Activated naive CD4-positive, alpha-beta T cell treated with Interleukin-2 at 50 U/mL for 16 hours (primary cell): ENCODE results near the gene ATAD3B.
"Not testable (repeated sequence)": the region's sequence is repeated elsewhere in the genome, so short reads cannot be mapped to it uniquely, and the experiment has no call there.

Source experiments
- DNase-seq: peaks from one replicate; pipeline ENCODE4 v3.0.0-alpha.2; 2020

Gene ATAD3B

DNA sequence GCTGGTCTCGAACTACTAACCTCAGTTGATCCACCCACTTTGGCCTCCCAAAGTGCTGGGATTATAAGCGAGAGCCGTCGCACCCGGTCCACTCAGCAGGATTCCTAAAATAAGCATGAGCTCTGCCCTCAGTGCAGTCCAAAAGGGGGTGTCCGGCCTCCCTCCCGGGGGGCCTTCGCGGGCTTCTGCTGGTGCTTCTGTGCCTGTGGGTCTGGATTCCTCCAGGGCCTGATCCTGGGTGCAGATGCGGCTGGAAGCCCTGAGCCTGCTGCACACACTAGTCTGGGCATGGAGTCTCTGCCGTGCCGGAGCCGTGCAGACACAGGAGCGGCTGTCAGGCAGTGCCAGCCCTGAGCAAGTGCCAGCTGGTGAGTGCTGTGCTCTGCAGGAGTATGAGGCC, 45.4 kb downstream of the ATAD3B start:
- not testable (repeated sequence) for DNase-seq

DNA sequence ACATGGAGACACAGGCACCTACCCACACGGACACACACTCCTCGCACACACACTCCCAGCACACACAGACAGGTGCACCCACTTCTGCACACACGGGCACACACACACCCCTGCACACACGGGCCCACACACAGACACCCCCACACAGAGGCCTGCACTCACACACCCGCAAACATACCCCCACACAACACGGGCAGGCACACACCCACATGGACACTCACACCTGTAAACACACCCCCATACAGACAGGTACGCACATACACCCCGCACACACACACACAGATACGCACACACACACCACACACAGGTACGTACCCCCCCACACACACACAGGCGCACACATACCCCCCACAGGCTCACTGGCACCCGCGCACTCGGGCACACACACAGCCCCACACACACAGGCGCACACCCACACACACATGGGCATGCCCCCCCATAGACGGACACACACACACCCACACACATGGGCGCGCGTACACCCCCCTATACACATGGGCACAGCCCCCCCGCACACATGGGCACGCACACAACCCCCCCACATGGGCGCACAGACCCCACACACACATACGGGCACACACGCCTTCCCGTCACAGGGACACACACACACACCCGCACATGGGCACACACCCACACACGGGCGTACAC, 46.5 kb downstream of the ATAD3B start:
- DNase-seq: no peak

DNA sequence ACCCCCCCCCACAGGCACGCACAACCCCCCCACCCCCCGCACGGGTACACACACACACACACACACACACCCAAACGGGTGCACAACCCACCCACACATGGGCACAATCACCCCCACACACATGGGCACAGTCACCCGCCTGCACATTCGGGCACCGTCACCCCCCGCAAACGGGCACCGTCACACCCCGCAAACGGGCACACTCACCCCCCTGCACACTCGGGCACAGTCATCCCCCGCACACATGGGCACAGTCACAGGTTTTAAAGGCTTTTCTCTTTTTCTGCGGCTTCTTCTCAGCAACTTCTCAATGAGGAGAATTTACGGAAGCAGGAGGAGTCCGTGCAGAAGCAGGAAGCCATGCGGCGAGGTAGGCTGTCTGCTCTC, 47.0 kb downstream of the ATAD3B start:
- not testable (repeated sequence) for DNase-seq

DNA sequence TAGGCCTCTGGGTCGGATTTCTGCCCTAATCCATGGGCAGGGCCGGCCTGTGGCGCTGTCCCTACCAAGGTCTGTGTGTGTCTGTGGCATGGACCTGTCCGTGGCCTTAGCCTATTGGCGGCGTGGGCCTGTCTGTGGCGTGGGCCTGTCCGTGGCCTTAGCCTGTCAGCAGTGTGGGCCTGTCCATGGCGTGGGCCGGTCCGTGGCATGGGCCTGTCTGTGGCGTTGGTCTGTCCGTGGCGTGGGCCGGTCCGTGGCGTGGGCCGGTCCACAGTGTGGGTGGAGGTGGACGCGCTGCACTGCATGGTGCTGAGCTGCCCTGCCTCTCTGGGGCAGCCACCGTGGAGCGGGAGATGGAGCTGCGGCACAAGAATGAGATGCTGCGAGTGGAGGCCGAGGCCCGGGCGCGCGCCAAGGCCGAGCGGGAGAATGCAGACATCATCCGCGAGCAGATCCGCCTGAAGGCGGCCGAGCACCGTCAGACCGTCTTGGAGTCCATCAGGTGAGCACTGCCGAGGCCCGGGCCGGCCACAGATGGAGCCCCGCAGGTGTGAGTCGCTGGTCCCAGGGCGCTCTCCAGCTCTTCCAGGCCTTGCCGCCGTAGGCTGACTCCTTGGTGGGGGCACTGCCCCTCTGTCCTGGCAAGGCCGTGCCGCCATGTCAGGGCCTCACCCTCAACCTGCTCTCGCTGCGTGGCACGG, 48.4 kb downstream of the ATAD3B start:
- not testable (repeated sequence) for DNase-seq

DNA sequence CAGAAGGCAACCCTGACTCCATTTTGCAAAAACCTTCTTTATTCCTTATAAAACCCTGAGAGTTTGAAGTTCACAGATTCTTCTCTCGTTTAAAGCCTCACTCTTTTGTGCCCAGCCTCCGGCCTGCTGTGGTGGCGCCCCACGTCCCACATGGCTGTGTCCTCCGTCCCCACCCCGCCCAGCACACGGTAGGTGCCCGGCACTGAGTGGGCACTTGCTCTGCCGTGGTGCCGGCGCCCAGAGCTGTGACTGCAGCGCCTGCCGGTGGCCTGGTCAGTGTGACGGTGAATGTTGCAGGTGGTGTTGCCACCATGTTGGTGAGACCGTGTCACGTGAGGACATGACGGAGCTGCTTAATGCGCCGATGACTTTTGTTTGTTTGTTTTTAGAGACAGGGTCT, 49.8 kb downstream of the ATAD3B start:
- DNase-seq: no peak

DNA sequence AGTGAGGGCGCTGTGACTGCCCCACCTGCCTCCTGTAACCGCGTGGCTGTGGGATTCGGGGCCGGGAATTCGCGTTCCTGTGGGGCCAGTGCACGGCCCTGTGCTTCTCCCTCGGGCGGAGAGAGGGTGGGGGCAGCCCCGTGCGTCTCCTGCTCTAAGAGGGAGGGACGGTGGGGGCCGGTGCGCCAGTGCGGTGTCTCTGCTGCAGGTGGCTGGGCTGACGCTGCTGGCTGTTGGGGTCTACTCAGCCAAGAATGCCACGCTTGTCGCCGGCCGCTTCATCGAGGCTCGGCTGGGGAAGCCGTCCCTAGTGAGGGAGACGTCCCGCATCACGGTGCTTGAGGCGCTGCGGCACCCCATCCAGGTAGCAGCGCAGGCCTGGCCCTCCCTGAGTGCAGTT, 51.0 kb downstream of the ATAD3B start:
- not testable (repeated sequence) for DNase-seq

DNA sequence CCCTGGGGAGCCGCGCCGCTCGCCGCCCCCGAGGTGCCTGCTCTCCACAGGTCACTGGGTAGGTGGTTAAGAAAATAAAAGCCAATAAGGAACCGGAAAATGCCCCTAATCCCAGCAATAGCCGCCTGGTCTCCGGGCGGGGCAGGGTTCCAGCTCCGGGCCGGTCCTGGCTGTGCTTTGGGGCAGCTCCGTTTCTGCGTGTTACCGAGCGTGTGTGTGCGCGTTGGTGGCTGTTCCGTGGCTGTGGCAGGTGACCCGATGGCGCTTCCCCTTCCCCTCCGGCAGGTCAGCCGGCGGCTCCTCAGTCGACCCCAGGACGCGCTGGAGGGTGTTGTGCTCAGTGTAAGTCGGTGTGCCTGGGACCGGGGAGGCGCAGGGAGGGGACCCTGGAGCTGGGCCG, 51.7 kb downstream of the ATAD3B start:
- not testable (repeated sequence) for DNase-seq

DNA sequence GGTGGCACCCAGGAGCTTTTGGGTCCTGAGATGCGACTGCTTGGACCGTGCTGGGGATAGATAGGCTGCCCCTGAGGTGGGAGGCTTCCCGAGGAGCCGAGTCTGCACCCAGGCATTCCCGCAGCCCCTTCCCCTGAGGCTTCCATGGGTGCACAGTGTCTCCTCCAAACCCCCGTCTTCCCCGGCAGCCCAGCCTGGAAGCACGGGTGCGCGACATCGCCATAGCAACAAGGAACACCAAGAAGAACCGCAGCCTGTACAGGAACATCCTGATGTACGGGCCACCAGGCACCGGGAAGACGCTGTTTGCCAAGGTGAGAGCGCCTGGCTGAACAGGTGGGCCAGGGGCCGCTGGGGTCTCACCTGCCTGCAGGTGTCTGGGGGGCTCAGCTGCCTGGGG, 52.1 kb downstream of the ATAD3B start:
- not testable (repeated sequence) for DNase-seq

DNA sequence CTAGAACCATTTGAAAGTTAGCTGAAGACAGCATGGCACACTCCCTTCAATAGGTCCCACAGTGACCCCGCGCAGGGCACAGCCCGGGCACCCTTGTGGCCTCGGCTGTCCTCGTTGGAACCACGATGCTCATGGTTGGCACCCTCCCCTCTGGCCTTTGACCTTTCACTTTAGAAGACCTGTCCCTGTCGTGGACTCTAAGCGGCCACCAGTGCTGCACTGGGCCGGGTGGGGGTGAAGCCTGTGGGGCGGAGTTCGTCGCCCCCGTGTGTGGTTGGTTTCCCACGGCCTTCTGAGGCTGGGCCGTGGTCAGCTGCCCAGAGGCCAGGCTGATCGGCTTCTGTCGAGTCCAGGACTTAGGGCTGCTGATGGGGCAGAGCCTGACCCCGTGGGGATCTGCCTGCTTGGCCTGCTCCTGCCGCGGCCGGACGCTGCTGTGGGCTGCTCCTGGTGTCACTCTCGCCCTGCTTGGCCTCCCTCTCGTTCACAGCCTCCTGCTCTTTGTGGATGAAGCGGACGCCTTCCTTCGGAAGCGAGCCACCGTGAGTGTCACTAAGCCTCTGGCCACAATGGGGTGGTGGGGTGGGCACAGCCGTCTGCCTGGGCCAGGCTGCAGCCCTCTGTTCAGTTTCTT, 53.3 kb downstream of the ATAD3B start:
- DNase-seq: not testable (repeated sequence)

DNA sequence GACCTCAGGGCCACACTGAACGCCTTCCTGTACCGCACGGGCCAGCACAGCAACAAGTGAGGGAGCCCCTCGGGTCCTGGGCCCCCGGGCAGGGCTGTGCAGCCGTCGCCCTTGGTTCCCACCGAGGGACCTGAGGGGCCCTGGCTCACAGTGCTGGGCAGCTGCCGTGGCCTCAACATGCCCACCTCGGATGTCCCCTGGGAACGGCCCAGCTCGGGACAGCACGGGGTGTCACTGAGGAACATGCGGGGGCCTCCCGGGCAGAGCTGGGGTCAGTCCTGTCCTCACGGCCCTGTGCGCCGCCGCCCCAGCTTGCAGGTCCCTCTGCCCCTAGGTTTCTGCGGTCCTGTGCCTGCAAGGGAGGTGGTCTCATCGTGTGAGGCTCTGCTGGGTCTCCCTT, 54.9 kb downstream of the ATAD3B start:
- not testable (repeated sequence) for DNase-seq

DNA sequence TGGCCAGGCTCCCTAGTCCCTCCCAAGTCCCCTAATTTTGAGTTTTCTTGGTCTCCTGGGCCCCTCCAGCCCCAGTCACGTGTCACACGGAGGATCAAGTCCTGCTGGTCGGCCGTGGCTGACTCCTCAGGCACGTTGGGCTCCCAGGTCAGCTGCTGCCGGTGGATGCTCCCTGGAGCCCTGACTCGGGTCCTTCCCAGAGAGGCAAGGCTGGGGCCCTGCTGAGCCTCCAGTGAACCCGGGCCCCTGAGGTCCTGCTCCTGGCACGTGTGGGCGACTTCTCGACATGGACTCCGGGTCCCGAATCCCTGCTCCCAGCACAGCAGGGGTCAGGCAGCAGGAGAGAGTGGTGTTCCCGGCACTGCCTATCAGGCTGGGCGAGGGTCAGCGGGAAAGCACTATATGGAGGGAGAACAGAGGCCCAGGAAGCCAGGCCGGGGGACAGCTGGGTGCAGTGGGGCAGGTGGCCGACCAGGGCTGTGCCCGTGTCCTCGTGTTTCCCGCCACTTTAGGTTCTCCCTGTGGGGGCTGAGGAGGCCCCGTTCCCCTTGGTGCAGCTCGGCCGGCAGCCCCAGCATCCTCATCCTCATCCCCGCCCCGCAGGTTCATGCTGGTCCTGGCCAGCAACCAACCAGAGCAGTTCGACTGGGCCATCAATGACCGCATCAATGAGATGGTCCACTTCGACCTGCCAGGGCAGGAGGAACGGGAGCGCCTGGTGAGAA, 55.7 kb downstream of the ATAD3B start:
- DNase-seq: no peak

DNA sequence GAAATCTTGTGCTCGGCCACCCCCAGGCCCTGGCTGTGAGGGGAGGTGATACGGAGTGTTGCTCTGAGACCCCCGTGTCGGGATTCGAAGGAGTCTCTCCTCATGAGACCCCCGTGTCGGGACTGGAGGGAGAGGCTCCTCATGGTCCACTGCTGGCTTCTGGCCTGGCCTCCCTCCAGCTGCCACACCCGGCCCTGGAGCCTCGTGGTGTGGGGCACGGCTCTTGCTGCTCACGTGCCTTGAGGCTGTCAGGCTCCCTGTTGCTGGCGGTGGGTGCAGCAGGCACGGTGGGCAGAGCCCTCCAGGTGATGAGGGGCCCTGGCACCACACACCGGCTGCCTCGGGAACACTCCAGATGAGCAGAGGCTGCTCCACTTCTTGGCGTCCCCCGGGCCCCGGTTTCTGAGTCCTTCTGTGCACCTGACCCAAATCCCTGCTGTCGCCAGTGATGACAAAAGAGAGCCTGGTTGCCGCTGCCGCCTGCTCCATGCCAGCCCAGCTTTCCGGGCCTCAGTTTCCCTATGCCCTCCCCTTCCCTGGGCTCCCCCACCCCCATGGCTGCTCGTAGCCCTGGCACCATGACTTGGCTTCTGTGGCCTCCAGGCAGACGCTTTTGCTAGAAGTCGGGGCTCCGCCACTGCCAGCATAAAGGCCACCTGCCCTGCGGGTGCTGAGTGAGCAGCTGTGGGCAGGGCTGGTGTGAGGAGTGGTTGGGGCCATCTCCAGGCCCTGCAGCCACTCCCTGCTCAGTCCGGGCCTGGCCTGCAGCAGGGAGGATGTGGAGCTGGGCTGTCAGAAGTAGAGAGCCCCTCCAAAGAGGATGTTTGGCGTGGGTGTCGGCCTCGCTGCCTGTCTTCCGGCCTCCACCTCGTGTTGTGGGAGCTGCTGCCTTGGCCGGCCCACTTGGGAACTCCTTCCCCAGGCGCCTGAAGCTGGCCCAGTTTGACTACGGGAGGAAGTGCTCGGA, 57.0 kb downstream of the ATAD3B start:
- no peak for DNase-seq

DNA sequence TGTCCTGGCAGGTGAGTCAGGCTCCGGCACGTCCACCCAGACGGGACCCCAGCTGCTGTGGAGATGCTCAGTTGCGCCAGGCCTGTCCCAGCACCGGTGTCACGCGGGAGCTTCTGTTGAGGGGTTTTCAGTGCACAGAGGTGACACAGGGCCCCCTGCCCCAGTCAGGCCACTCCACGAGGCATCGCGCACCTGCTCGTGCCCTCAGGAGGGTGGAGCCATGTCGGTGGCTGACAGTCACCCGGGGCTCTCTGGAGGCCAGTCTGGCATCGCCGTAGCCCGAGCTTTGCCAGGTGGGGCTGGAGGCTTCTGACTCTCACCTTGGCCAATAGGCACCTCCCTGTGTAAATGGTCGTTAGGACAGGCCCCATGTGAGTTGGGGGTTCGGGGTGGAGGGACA, 57.8 kb downstream of the ATAD3B start:
- no peak for DNase-seq

DNA sequence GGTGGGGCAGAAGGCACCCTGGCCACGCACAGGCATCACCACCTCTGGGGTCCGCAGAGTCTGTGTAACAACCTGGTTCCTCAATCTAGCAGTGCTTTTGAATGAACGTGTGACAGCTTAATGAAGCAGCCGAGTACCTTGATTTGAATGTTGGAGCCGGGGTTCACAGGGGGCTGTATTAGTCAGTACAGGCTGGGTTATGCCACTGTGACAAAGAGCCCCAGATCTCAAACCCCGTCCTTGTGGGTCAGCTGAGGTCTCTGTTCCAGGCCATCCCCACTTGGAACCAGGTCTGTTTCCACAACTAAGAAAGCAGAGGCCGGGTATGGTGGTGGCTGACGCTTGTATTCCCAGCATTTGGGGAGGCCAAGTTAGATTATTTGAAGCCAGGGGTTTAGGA, 58.4 kb downstream of the ATAD3B start:
- no peak for DNase-seq

DNA sequence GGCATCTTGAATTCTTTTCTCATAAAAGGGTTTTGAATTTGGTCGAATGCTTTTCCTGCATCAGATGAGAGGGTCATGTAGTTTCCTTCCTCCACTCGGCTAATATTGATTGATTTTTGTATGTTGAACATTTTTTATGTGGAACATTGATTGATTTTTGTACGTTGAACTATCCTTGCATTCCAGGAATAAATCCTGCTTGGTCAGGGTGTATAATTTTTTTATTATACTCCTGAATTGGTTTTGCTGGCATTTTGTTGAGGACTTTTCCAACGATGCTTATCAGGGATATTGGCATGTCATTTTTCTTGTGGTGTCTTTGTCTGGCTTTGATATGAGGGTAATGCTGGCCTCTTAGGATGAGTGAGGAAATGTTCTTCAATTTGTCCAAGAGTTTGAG, 60.4 kb downstream of the ATAD3B start:
- no peak for DNase-seq

DNA sequence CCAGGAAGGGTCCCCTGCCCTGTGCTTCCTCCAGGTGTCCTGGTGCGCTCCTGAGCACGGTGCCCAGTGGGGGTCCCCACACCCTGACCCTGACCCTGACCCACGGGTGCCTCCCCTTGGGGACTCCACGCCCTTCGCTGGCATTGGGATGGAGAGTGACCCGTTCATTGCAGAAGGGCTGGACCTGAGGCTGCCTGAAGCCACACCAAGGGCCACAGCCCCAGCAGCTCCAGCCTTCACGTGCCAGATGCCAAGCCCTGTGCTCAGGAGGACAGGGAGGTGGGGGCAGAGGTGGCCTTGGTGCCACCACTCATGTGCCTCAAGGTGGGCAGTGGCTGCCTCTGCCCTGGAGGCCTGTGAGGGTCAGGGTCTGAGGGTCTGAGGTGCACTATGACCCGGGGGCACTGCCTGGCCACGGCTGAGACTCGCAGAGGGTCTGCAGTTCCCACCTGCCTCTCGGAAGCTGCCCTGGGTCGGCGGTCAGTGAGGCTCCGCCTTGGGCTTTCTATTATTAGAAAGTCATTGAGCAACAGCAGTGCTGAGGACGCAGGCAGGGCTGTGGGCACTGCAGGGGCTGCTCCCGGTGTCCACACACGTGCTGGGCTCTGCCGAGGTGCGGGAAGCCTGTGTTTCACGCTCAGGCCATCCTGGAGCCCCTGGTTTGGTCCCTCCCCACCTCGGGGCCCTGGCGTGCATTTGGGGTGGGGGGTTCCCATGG, 61.8 kb downstream of the ATAD3B start:
- not testable (repeated sequence) for DNase-seq

DNA sequence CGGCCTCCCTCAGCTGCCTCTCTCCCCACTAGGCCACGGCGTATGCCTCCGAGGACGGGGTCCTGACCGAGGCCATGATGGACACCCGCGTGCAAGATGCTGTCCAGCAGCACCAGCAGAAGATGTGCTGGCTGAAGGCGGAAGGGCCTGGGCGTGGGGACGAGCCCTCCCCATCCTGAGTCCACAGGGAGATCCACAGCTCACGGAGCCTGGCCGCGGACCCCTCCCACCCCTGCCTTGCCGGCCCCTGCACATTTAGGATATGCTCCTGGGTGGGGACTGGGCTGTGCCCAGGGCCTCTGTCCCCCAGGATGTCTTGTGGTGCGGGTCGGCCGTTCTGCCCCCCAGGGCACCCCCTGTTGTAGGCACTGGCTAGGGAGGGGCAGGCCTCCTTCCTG, 62.3 kb downstream of the ATAD3B start:
- DNase-seq: not testable (repeated sequence)

DNA sequence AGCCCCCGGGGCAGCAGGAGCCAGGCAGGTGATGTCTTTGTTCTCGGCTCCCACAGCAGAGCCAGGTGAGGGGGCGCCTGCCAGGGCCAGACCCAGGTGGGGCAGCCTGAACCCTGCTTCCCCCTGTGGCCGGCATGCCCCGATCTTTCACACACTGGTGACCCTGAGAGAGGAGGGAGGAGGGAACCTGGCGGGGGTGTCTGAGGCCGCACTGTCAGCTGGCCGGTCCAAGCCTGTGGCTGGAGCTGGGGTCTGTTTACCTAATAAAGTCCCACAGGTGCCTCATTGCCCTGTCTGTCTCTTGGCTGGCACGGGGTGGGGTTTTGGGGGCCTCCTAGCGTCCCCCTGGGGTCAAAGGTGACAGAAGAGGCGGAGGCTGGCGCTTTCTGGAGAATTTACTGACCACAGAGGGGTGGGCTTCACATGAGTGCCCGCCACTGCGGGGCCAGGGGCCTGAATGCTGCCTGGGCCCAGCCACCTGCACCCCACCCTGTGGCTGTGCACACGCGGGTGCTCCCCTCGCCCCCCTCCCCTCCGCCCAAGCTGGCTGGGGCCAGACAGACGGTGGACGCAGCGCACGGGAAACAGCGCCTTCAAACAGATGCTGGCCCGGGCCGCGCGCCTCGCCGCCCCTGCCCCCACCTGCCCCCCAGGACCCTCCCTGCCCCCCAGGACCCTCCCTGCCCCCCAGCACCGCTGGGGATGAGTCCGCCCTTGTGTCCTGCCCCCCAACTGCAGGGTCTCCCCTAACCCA, 63.0 kb downstream of the ATAD3B start:
- no peak for DNase-seq

DNA sequence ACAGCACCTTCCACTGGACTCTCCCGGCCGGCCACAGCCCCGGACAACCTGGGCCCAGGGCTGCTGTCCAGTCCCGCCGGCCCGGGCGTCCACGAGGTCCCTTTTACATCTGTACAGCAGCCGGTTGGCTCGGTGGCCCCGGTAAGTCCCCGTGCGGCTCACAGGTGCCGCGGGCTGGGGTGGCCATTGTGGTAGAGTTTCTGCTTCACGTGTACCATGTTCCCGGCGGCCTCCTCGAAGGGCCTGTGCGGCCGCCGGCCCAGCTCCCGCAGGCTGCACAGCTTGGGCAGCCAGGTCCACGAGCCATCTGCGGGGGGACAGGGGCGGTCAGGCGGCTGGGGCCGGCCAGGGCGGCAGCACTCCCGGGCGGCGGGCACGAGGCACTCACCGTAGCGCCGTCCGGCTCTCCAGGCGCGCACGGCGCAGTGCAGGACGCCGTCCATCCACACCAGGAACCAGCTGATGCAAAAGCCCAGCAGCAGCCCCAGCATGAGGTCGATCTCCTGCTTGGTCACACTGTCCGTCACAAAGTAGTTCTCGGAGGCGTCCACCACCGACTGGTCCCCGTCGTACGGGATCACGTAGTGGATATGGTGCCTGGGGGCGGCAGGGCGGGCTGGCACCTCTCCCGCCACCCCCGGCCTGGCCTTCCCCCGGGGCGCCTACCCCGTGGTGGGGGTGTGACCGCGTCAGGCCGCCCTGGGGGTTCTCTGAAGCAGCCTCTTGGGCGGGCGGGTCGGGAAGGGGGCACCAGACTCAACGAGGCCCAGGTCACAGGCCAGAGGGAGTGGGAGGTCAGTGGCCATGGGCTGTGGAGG, 63.8 kb downstream of the ATAD3B start:
- no peak for DNase-seq
